ENCODE measurements around the gene PSG2. TPM values are rescaled to one million over a fixed set of nuclear protein-coding genes. Genes with fewer than 3 reads are reported as not detected.
"Not testable (repeated sequence)": the region's sequence is repeated elsewhere in the genome, so short reads cannot be mapped to it uniquely, and the experiment has no call there.

Gene PSG2
- total RNA-seq, 1 experiment from 2014 or later = not detected

DNA sequence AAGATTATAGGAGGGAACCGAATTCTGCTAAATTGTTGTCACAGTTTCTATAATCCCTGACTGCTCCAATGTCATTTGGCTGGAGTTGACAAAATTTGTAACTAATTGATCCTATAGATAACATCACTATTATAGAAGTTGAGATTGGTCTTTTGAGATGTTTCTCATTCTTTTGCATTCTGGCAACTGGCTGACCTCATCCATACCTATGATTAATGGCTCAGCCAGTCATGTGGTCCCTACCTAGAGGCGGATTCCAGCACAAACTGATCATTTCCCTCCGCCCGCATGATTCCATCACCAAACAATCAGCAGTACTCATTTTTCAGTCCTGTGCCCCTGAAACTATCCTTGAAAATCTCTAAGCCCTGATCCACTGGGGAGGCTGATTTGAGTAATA, 4.2 kb downstream of the PSG2 start:
- Histone ChIP-seq H2BK120ac (ENCODE audit: low read depth, low read length, poor library complexity, severe bottlenecking) (no peak overlapping the region), H2BK5ac (ENCODE audit: insufficient read length, low read length) (no peak overlapping the region), H2BK15ac (ENCODE audit: low read depth, low read length) (no peak overlapping the region), H3K56ac (ENCODE audit: insufficient read length, low read depth, low read length) (no peak overlapping the region), H4K91ac (ENCODE audit: insufficient read length, low read depth, low read length) (no peak overlapping the region), H2BK20ac (ENCODE audit: low read depth, low read length, poor library complexity, severe bottlenecking) (no peak overlapping the region), H3K9ac (ENCODE audit: extremely low read depth, insufficient read length, low read length) (no peak overlapping the region), H3K27ac (ENCODE audit: insufficient read length, low read depth, low read length) (no peak overlapping the region), H3K27me3 (ENCODE audit: insufficient read depth, low read length) (no peaks in the 10 kb centered on the region), H2BK12ac (ENCODE audit: insufficient read length, low read depth, low read length) (no peak overlapping the region), H3T11ph (ENCODE audit: low read length) (no peak overlapping the region), H3K4me2 (ENCODE audit: insufficient read depth, insufficient read length, low read length) (no peak overlapping the region), H4K8ac (replicated peaks; ENCODE audit: insufficient read length, low read depth, low read length) (no peak overlapping the region), H3K4ac (ENCODE audit: low read depth, low read length) (no peak overlapping the region), H4K5ac (ENCODE audit: insufficient read length, low read depth, low read length) (no peak overlapping the region), H3K23ac (ENCODE audit: insufficient read length, low read depth, low read length) (no peak overlapping the region), H3K23me2 (ENCODE audit: insufficient read length, low read depth, low read length, poor library complexity, severe bottlenecking) (no peaks in the 10 kb centered on the region), H3K14ac (ENCODE audit: insufficient read depth, low read length) (no peak overlapping the region), H3K4me1 (ENCODE audit: insufficient read depth, low read length) (no peaks in the 10 kb centered on the region), H3K79me2 (ENCODE audit: insufficient read depth, low read length) (no peaks in the 10 kb centered on the region), H3K9me3 (ENCODE audit: control insufficient read depth, low read depth, low read length) (peaks cover 58% of the 10 kb centered on the region), H3K18ac (ENCODE audit: insufficient read length, low read depth, low read length) (no peak overlapping the region), H4K20me1 (ENCODE audit: control insufficient read depth, insufficient read depth, insufficient read length) (no peaks in the 10 kb centered on the region), H3K79me1 (ENCODE audit: insufficient read depth, low read depth, low read length, poor library complexity, severe bottlenecking) (no peaks in the 10 kb centered on the region), H2AFZ (ENCODE audit: low read length) (no peak overlapping the region), H2AK5ac (ENCODE audit: insufficient read length, low read length) (no peak overlapping the region)
- WGBS (ENCODE audit: extremely low coverage, insufficient read length, low lambda C conversion rate) = no CpG with 5 or more reads among the region's 4 CpGs
- Mint-ChIP-seq H3K36me3 (ENCODE audit: insufficient read depth in 1 of 3, low read depth in 3 of 3) (peaks cover 6 to 36% (median 12%) of the 10 kb centered on the region in 3 experiments; a peak in 6 of 7 replicates), H3K27me3 (ENCODE audit: low read depth) (peaks cover 4% of the 10 kb centered on the region), H3K4me3 (no peak overlapping the region), H3K4me1 (no peaks in the 10 kb centered on the region), H3K9me3 (peaks cover 92 to 94% of the 10 kb centered on the region in 2 experiments), H3K27ac (no peak overlapping the region)
- DNase-seq = no peak
- TF ChIP-seq, protein P1, sequence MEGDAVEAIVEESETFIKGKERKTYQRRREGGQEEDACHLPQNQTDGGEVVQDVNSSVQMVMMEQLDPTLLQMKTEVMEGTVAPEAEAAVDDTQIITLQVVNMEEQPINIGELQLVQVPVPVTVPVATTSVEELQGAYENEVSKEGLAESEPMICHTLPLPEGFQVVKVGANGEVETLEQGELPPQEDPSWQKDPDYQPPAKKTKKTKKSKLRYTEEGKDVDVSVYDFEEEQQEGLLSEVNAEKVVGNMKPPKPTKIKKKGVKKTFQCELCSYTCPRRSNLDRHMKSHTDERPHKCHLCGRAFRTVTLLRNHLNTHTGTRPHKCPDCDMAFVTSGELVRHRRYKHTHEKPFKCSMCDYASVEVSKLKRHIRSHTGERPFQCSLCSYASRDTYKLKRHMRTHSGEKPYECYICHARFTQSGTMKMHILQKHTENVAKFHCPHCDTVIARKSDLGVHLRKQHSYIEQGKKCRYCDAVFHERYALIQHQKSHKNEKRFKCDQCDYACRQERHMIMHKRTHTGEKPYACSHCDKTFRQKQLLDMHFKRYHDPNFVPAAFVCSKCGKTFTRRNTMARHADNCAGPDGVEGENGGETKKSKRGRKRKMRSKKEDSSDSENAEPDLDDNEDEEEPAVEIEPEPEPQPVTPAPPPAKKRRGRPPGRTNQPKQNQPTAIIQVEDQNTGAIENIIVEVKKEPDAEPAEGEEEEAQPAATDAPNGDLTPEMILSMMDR (conservative IDR thresholded peaks at IDR 0.05) = no peak

DNA sequence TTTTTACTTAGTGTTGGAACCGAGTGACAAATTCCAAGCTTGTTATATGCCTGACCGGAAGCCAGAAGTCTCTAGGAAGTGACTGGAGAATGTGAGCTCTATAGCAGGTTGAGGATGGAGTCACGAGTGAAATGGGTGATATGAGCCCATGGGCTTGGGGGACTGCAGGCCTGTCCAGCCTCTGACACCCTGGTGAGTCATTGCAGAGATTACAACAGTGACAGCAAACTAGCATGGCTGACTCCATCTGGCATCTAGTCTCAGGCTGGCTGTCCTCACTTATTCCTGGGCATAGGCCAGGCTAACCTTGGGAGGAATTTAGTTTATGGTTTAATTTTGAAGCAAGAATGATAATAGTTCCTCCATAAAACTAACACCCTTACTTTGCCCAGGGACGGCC, 4.6 kb downstream of the PSG2 start:
- not testable (repeated sequence) for DNase-seq; H3K4me2 ChIP-seq (ENCODE audit: insufficient read depth, insufficient read length, low read length); H3T11ph ChIP-seq (ENCODE audit: low read length)

More for the DNA sequence above, 4.6 kb downstream of the PSG2 start:
- H2AK5ac ChIP-seq (ENCODE audit: insufficient read length, low read length); H3K27ac ChIP-seq (ENCODE audit: insufficient read length, low read depth, low read length); H3K4ac ChIP-seq (ENCODE audit: low read depth, low read length); H3K23ac ChIP-seq (ENCODE audit: insufficient read length, low read depth, low read length); H3K14ac ChIP-seq (ENCODE audit: insufficient read depth, low read length); H3K4me3 Mint-ChIP-seq; H3K79me1 ChIP-seq (ENCODE audit: insufficient read depth, low read depth, low read length, poor library complexity, severe bottlenecking); H3K27ac Mint-ChIP-seq; H2BK5ac ChIP-seq (ENCODE audit: insufficient read length, low read length); H3K23me2 ChIP-seq (ENCODE audit: insufficient read length, low read depth, low read length, poor library complexity, severe bottlenecking); H4K5ac ChIP-seq (ENCODE audit: insufficient read length, low read depth, low read length); H3K56ac ChIP-seq (ENCODE audit: insufficient read length, low read depth, low read length); H3K9ac ChIP-seq (ENCODE audit: extremely low read depth, insufficient read length, low read length); H4K91ac ChIP-seq (ENCODE audit: insufficient read length, low read depth, low read length); H3K18ac ChIP-seq (ENCODE audit: insufficient read length, low read depth, low read length); H3K4me1 ChIP-seq (ENCODE audit: insufficient read depth, low read length); H4K8ac ChIP-seq (replicated peaks; ENCODE audit: insufficient read length, low read depth, low read length); H2AFZ ChIP-seq (ENCODE audit: low read length); H3K4me1 Mint-ChIP-seq; H2BK12ac ChIP-seq (ENCODE audit: insufficient read length, low read depth, low read length); H2BK120ac ChIP-seq (ENCODE audit: low read depth, low read length, poor library complexity, severe bottlenecking); H3K79me2 ChIP-seq (ENCODE audit: insufficient read depth, low read length); H4K20me1 ChIP-seq (ENCODE audit: control insufficient read depth, insufficient read depth, insufficient read length); H2BK20ac ChIP-seq (ENCODE audit: low read depth, low read length, poor library complexity, severe bottlenecking); H2BK15ac ChIP-seq (ENCODE audit: low read depth, low read length); H3K27me3 Mint-ChIP-seq (ENCODE audit: low read depth); H3K27me3 ChIP-seq (ENCODE audit: insufficient read depth, low read length): not testable (repeated sequence)
- peaks cover 57% of the 10 kb centered on the region for H3K9me3 ChIP-seq (ENCODE audit: control insufficient read depth, low read depth, low read length)
- no CpG with 5 or more reads among the region's 4 CpGs for WGBS (ENCODE audit: extremely low coverage, insufficient read length, low lambda C conversion rate)
- Mint-ChIP-seq H3K9me3 (peaks cover 92 to 94% of the 10 kb centered on the region in 2 experiments), H3K36me3 (ENCODE audit: insufficient read depth in 1 of 3, low read depth in 3 of 3) (peaks cover 2 to 35% (median 12%) of the 10 kb centered on the region in 3 experiments; a peak in 6 of 7 replicates)
